SK-N-SH treated with all-trans-retinoic acid at 6 μM for 48 hours (cell line): ENCODE data around the gene CRY1.

Source experiments
- ATAC-seq: fragments of 200-7000 bp; cut with Tn5 transposase; 3 replicates; pipeline ENCODE4 v1.9.1; 2020; ENCODE audit warnings: mild to moderate bottlenecking, moderate library complexity
- BACH2 ChIP-seq: fragments of 250-450 bp; sonication (Bioruptor Pico); IDR thresholded peaks from 2 replicates; pipeline ENCODE4 v1.9.0; 2021; ENCODE audit warnings: mild to moderate bottlenecking, borderline replicate concordance
- CREB5 ChIP-seq: fragments of 250-450 bp; sonication (Bioruptor Pico); IDR thresholded peaks from 2 replicates; pipeline ENCODE4 v1.5.1; 2020; ENCODE audit warnings: low read depth, mild to moderate bottlenecking, moderate library complexity
- CSDC2 ChIP-seq: fragments of 250-450 bp; sonication (Bioruptor Pico); IDR thresholded peaks from 2 replicates; pipeline ENCODE4 v1.5.0; 2020; ENCODE audit warnings: mild to moderate bottlenecking, moderate library complexity
- CSRNP3 ChIP-seq: fragments of 250-450 bp; sonication (Bioruptor Pico); IDR thresholded peaks from 2 replicates; pipeline ENCODE4 v1.5.1; 2021; ENCODE audit warnings: mild to moderate bottlenecking, moderate library complexity
- ESRRG ChIP-seq: fragments of 250-450 bp; sonication (Bioruptor Pico); IDR thresholded peaks from 2 replicates; pipeline ENCODE4 v1.6.1; 2021; ENCODE audit warnings: mild to moderate bottlenecking
- GLIS3 ChIP-seq: fragments of 250-450 bp; sonication (Bioruptor Pico); IDR thresholded peaks from 2 replicates; pipeline ENCODE4 v1.5.0; 2020; ENCODE audit warnings: mild to moderate bottlenecking, moderate library complexity
- OSR1 ChIP-seq: fragments of 250-450 bp; sonication (Bioruptor Pico); IDR thresholded peaks from 2 replicates; pipeline ENCODE4 v1.8.0; 2022; ENCODE audit warnings: moderate library complexity, mild to moderate bottlenecking, inconsistent platforms
- PATZ1 ChIP-seq: fragments of 250-450 bp; sonication (Bioruptor Pico); IDR thresholded peaks from 2 replicates; pipeline ENCODE4 v1.8.0; 2020; ENCODE audit warnings: mild to moderate bottlenecking, moderate library complexity, borderline replicate concordance
- POU6F1 ChIP-seq: fragments of 250-450 bp; sonication (Bioruptor Pico); IDR thresholded peaks from 2 replicates; pipeline ENCODE4 v1.8.0; 2021; ENCODE audit warnings: low read depth, mild to moderate bottlenecking, moderate library complexity, borderline replicate concordance
- PPARA ChIP-seq: fragments of 250-450 bp; sonication (Bioruptor Pico); IDR thresholded peaks from 2 replicates; pipeline ENCODE4 v1.5.0; 2020; ENCODE audit warnings: mild to moderate bottlenecking, borderline replicate concordance
- RARB ChIP-seq: fragments of 250-450 bp; sonication (Bioruptor Pico); IDR thresholded peaks from 2 replicates; pipeline ENCODE4 v1.8.0; 2021; ENCODE audit warnings: mild to moderate bottlenecking, moderate library complexity
- SNAI2 ChIP-seq: fragments of 250-450 bp; sonication (Bioruptor Pico); IDR thresholded peaks from 2 replicates; pipeline ENCODE4 v1.5.0; 2020; ENCODE audit warnings: mild to moderate bottlenecking, moderate library complexity
- TSHZ2 ChIP-seq: fragments of 250-450 bp; sonication (Bioruptor Pico); IDR thresholded peaks from 2 replicates; pipeline ENCODE4 v1.5.0; 2020; ENCODE audit warnings: mild to moderate bottlenecking, moderate library complexity
- ZC3H10 ChIP-seq: fragments of 250-450 bp; sonication (Bioruptor Pico); IDR thresholded peaks from 2 replicates; pipeline ENCODE4 v1.5.1; 2021; ENCODE audit warnings: mild to moderate bottlenecking, moderate library complexity
- ZFP3 ChIP-seq: fragments of 250-450 bp; sonication (Bioruptor Pico); IDR thresholded peaks from 2 replicates; pipeline ENCODE4 v1.5.0; 2020; ENCODE audit warnings: mild to moderate bottlenecking, moderate library complexity
- ZFP30 ChIP-seq: fragments of 450-650 bp; formaldehyde crosslinking; IDR thresholded peaks from 2 replicates; pipeline ENCODE4 v1.5.0; 2022; ENCODE audit warnings: mild to moderate bottlenecking, moderate library complexity
- ZNF565 ChIP-seq: fragments of 450-650 bp; formaldehyde crosslinking; conservative IDR thresholded peaks from 2 replicates; pipeline ENCODE4 v1.5.0; 2020; ENCODE audit warnings: low read depth, mild to moderate bottlenecking, moderate library complexity
- ZNF70 ChIP-seq: fragments of 450-650 bp; formaldehyde crosslinking; IDR thresholded peaks from 2 replicates; pipeline ENCODE4 v1.5.0; 2020; ENCODE audit warnings: mild to moderate bottlenecking, moderate library complexity
- ZNF8 ChIP-seq: fragments of 450-650 bp; formaldehyde crosslinking; IDR thresholded peaks from 2 replicates; pipeline ENCODE4 v1.5.0; 2020; ENCODE audit warnings: mild to moderate bottlenecking, moderate library complexity

CRY1 gene

GRCh38 chr12:106976668-106977067 lies 116.7 kb downstream of the CRY1 start:
- no peak for TF ChIP-seq PPARA
- no peak for TF ChIP-seq CREB5 (CRISPR knock-in tag)
- TF ChIP-seq ESRRG = no peak
- TF ChIP-seq RARB (CRISPR knock-in tag) = no peak
- TF ChIP-seq TSHZ2 (CRISPR knock-in tag) = no peak
- no peak for TF ChIP-seq SNAI2 (CRISPR knock-in tag)
- TF ChIP-seq CSRNP3 (CRISPR knock-in tag) = no peak
- TF ChIP-seq ZNF565 (CRISPR knock-in tag) = no peak
- TF ChIP-seq CSDC2 (CRISPR knock-in tag) = no peak
- TF ChIP-seq ZFP3 (CRISPR knock-in tag) = no peak
- TF ChIP-seq BACH2 (CRISPR knock-in tag) = no peak
- TF ChIP-seq ZNF70 (CRISPR knock-in tag) = no peak
- TF ChIP-seq POU6F1 (CRISPR knock-in tag) = no peak
- TF ChIP-seq ZFP30 = no peak
- TF ChIP-seq OSR1 = no peak
- TF ChIP-seq ZNF8 (CRISPR knock-in tag) = no peak
- TF ChIP-seq ZC3H10 (CRISPR knock-in tag) = no peak
- no peak for TF ChIP-seq GLIS3
- no peak for ATAC-seq

- no peak for ATAC-seq
- no peak for TF ChIP-seq GLIS3
- TF ChIP-seq ZC3H10 (CRISPR knock-in tag) = no peak
- no peak for TF ChIP-seq CREB5 (CRISPR knock-in tag)
- no peak for TF ChIP-seq CSRNP3 (CRISPR knock-in tag)
- TF ChIP-seq BACH2 (CRISPR knock-in tag) = no peak
- no peak for TF ChIP-seq PATZ1 (CRISPR knock-in tag)
These were observed 117.2 kb downstream of the CRY1 start for GRCh38 chr12:106975993-106976658.
